ENCODE data around the gene VSTM4. TPM values are rescaled to one million over a fixed set of nuclear protein-coding genes. Genes with fewer than 3 reads are reported as not detected.

The VSTM4 gene
- total RNA-seq, 1 experiment from 2014 or later = 0.07 TPM

- TF ChIP-seq, protein P1, sequence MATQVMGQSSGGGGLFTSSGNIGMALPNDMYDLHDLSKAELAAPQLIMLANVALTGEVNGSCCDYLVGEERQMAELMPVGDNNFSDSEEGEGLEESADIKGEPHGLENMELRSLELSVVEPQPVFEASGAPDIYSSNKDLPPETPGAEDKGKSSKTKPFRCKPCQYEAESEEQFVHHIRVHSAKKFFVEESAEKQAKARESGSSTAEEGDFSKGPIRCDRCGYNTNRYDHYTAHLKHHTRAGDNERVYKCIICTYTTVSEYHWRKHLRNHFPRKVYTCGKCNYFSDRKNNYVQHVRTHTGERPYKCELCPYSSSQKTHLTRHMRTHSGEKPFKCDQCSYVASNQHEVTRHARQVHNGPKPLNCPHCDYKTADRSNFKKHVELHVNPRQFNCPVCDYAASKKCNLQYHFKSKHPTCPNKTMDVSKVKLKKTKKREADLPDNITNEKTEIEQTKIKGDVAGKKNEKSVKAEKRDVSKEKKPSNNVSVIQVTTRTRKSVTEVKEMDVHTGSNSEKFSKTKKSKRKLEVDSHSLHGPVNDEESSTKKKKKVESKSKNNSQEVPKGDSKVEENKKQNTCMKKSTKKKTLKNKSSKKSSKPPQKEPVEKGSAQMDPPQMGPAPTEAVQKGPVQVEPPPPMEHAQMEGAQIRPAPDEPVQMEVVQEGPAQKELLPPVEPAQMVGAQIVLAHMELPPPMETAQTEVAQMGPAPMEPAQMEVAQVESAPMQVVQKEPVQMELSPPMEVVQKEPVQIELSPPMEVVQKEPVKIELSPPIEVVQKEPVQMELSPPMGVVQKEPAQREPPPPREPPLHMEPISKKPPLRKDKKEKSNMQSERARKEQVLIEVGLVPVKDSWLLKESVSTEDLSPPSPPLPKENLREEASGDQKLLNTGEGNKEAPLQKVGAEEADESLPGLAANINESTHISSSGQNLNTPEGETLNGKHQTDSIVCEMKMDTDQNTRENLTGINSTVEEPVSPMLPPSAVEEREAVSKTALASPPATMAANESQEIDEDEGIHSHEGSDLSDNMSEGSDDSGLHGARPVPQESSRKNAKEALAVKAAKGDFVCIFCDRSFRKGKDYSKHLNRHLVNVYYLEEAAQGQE (IDR thresholded peaks at IDR 0.05; ENCODE audit: low read depth) = no peak
Measured at GRCh38 chr10:49114718-49115014, 656 bp downstream of the VSTM4 start (continued).

GRCh38 chr10:49113741-49114141 is 1.6 kb downstream of the VSTM4 start:
- Histone ChIP-seq H3K4me1 (ENCODE audit: control insufficient read depth in 1 of 2, insufficient read depth in 2 of 2, low read length in 2 of 2) (no peaks in the 10 kb centered on the region), H3K79me2 (ENCODE audit: insufficient read depth, low read length) (no peaks in the 10 kb centered on the region), H3K4me2 (ENCODE audit: low read length) (no peak overlapping the region), H3K9ac (ENCODE audit: low read length) (no peak overlapping the region), H3K27ac (ENCODE audit: low read depth, low read length) (no peak overlapping the region), H3K4me3 (replicated peaks in 1 of 2; ENCODE audit: low read depth in 1 of 2, low read length in 2 of 2) (no peak overlapping the region), H3K9me2 (ENCODE audit: insufficient read depth) (no peaks in the 10 kb centered on the region), H4K20me1 (ENCODE audit: insufficient read depth) (no peaks in the 10 kb centered on the region), H3K36me3 (ENCODE audit: control insufficient read depth in 1 of 2, insufficient read depth in 2 of 2, low read length in 2 of 2) (no peaks in the 10 kb centered on the region), H3K27me3 (ENCODE audit: insufficient read depth, low read length) (peaks cover 24% of the 10 kb centered on the region), H2AFZ (ENCODE audit: low read depth, low read length, poor library complexity, severe bottlenecking) (no peak overlapping the region), H3K9me3 (ENCODE audit: control insufficient read depth in 1 of 2, insufficient read depth in 1 of 2, low read depth in 1 of 2, low read length in 2 of 2) (no peaks in the 10 kb centered on the region)
- no peak for DNase-seq (ENCODE audit: low read depth, low spot score)
- POLR2A ChIA-PET = no interaction called here
- ATAC-seq = no peak
- CTCF ChIA-PET = no interaction called here
- TF ChIP-seq POLR2AphosphoS5 (IDR thresholded peaks at IDR 0.05; ENCODE audit: low read depth, low read length) (no peak), ATF3 (IDR thresholded peaks at IDR 0.05) (no peak), CEBPB (IDR thresholded peaks at IDR 0.05; ENCODE audit: low read depth) (no peak), ZNF274 (IDR thresholded peaks at IDR 0.05; ENCODE audit: low read depth, low read length) (no peak), CTCF (IDR thresholded peaks at IDR 0.05 in 2 of 3, conservative IDR thresholded peaks at IDR 0.05 in 1 of 3; ENCODE audit: borderline replicate concordance in 1 of 3, insufficient read depth in 1 of 3, low read depth in 2 of 3, low read length in 2 of 3) (no peak), EGR1 (IDR thresholded peaks at IDR 0.05; ENCODE audit: low read depth) (no peak), SRF (IDR thresholded peaks at IDR 0.05; ENCODE audit: low read depth) (no peak), MAX (IDR thresholded peaks at IDR 0.05) (no peak), ELF1 (IDR thresholded peaks at IDR 0.05; ENCODE audit: borderline replicate concordance, low read depth) (no peak), TCF7L2 (IDR thresholded peaks at IDR 0.05; ENCODE audit: borderline replicate concordance, extremely low read depth, insufficient read depth, insufficient read length) (no peak), FOSL1 (IDR thresholded peaks at IDR 0.05; ENCODE audit: low read depth) (no peak), ZFX (IDR thresholded peaks at IDR 0.05) (no peak)
- RAD21 ChIA-PET (ENCODE audit: low non-redundant PET in 1 of 2, low total read pairs in 2 of 2, uncharacterized antibody in 2 of 2, unreplicated experiment in 2 of 2) = no interaction called here
- intact Hi-C loops (cut with micrococcal nuclease) = no loop called here
- BruUV-seq (replicated peaks) = no TSS peak
